A673 (cell line): ENCODE results near the gene FHIT. TPM values are rescaled to one million over a fixed set of nuclear protein-coding genes. Genes with fewer than 3 reads are reported as not detected.

Experiments
- BruUV-seq: library from RNA; stranded (reverse); fragments of 400-500 nt; replicated peaks from 2 replicates; lab custom pipeline; 2021; lab: Mats Ljungman, UMichigan
- CTCF ChIA-PET: fragments of 300-600 bp; sonication (Branson Sonifier 250); formaldehyde crosslinking; loops from one replicate; lab custom pipeline; 2022; ENCODE audit warnings: antibody characterized with exemption; lab: Charles Lee
- POLR2A ChIA-PET: fragments of 300-600 bp; sonication (Branson Sonifier 250); formaldehyde crosslinking; loops from one replicate; lab custom pipeline; 2022; ENCODE audit warnings: antibody characterized with exemption; ENCODE audit not compliant: low non-redundant PET; lab: Charles Lee
- DNase-seq: peaks from one replicate; pipeline ENCODE4 v3.0.0-alpha.2; 2015; ENCODE audit warnings: low spot score
- H3K27ac ChIP-seq: fragments of 200-600 bp; sonication (generic); 2 replicates; pipeline ENCODE4 v1.5.1; 2016; ENCODE audit warnings: mixed run types, low read depth, mild to moderate bottlenecking, mixed read lengths, antibody characterized with exemption, low read length; ENCODE audit not compliant: poor library complexity, severe bottlenecking
- H3K27me3 ChIP-seq: fragments of 200-600 bp; sonication (generic); replicated peaks from 2 replicates; pipeline ENCODE4 v1.6.1; 2017; ENCODE audit warnings: mixed run types, low read depth, mild to moderate bottlenecking, mixed read lengths, antibody characterized with exemption, low read length; ENCODE audit not compliant: insufficient read depth, poor library complexity
- H3K36me3 ChIP-seq: fragments of 200-600 bp; sonication (generic); 2 replicates; pipeline ENCODE4 v1.6.1; 2016; ENCODE audit warnings: mixed run types, mild to moderate bottlenecking, mixed read lengths, antibody characterized with exemption, low read length; ENCODE audit not compliant: insufficient read depth, poor library complexity, severe bottlenecking
- H3K4me1 ChIP-seq: fragments of 200-600 bp; sonication (generic); 2 replicates; pipeline ENCODE4 v1.6.1; 2017; ENCODE audit warnings: mixed run types, mild to moderate bottlenecking, mixed read lengths, antibody characterized with exemption, low read length; ENCODE audit not compliant: insufficient read depth, poor library complexity, severe bottlenecking
- H3K4me3 ChIP-seq: fragments of 200-600 bp; sonication (generic); 2 replicates; pipeline ENCODE4 v1.5.1; 2016; ENCODE audit warnings: low read depth, mixed run types, mild to moderate bottlenecking, mixed read lengths, low read length; ENCODE audit not compliant: poor library complexity, severe bottlenecking
- H3K9me3 ChIP-seq: fragments of 200-600 bp; sonication (generic); 2 replicates; pipeline ENCODE4 v1.6.1; 2016; ENCODE audit warnings: mixed run types, low read depth, mild to moderate bottlenecking, mixed read lengths, antibody characterized with exemption, low read length; ENCODE audit not compliant: poor library complexity, severe bottlenecking
- EZH2 ChIP-seq: fragments of 200-600 bp; sonication (generic); IDR thresholded peaks from 2 replicates; pipeline ENCODE4 v1.6.1; 2017; ENCODE audit warnings: borderline replicate concordance, low read depth, mild to moderate bottlenecking, mixed read lengths, antibody characterized with exemption, low read length; ENCODE audit not compliant: poor library complexity, severe bottlenecking
- intact Hi-C: fragments of 100-400 bp; cut with micrococcal nuclease; formaldehyde crosslinking; loops from one replicate; pipeline ENCODE4 v1.10.0; 2022; ENCODE audit not compliant: unreplicated experiment
- total RNA-seq: library from RNA; stranded (reverse); gene quantifications from 2 replicates; pipeline ENCODE4 v1.2.3, GENCODE V29; 2021
- TF ChIP-seq, protein P1 (sequence below): fragments of 300-800, 200-600 bp; sonication (generic); conservative IDR thresholded peaks from 2 replicates; pipeline ENCODE4 v1.5.1; 2017; ENCODE audit warnings: low read depth, mild to moderate bottlenecking, antibody characterized with exemption, low read length, moderate library complexity, mixed read lengths

Gene FHIT
- total RNA-seq, 1 experiment from 2014 or later, result not detected

DNA sequence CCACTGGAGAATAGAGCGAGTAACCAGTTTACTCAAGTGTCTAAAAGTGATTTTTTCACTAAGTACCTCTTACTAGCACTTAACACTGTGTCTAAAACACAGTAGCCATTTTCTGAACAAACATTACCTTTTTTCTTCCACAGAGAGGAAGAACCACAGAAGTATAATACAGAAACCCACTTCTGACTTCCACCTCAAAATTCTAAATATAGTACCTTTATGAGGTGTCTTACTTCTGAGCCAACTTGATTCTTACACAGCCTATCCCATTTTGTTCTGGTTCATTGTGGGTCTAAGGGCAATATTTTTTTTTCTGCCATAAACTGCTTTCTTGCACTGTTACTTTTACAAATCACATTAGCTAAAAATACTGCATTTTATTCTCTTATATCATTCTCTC, 821.0 kb downstream of the FHIT start:
- intact Hi-C loops, result no loop called here
- TF ChIP-seq, protein P1, sequence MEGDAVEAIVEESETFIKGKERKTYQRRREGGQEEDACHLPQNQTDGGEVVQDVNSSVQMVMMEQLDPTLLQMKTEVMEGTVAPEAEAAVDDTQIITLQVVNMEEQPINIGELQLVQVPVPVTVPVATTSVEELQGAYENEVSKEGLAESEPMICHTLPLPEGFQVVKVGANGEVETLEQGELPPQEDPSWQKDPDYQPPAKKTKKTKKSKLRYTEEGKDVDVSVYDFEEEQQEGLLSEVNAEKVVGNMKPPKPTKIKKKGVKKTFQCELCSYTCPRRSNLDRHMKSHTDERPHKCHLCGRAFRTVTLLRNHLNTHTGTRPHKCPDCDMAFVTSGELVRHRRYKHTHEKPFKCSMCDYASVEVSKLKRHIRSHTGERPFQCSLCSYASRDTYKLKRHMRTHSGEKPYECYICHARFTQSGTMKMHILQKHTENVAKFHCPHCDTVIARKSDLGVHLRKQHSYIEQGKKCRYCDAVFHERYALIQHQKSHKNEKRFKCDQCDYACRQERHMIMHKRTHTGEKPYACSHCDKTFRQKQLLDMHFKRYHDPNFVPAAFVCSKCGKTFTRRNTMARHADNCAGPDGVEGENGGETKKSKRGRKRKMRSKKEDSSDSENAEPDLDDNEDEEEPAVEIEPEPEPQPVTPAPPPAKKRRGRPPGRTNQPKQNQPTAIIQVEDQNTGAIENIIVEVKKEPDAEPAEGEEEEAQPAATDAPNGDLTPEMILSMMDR, result no peak
- no peak for TF ChIP-seq EZH2
- Histone ChIP-seq H3K36me3 (no peaks in the 10 kb centered on the region), H3K4me3 (no peak overlapping the region), H3K27ac (no peak overlapping the region), H3K9me3 (no peaks in the 10 kb centered on the region), H3K27me3 (no peaks in the 10 kb centered on the region), H3K4me1 (no peaks in the 10 kb centered on the region)
- ChIA-PET CTCF (no interaction called here), POLR2A (no interaction called here)
- BruUV-seq, result no TSS peak
- no peak for DNase-seq

- POLR2A ChIA-PET, result no interaction called here
- intact Hi-C loops, result no loop called here
- BruUV-seq, result no TSS peak
- Histone ChIP-seq H3K4me3 (no peak overlapping the region), H3K27me3 (no peaks in the 10 kb centered on the region), H3K36me3 (no peaks in the 10 kb centered on the region), H3K4me1 (no peaks in the 10 kb centered on the region), H3K27ac (no peak overlapping the region), H3K9me3 (no peaks in the 10 kb centered on the region)
- no peak for DNase-seq
- TF ChIP-seq, protein P1, result no peak
- TF ChIP-seq EZH2, result no peak
- CTCF ChIA-PET, result no interaction called here
Measured at GRCh38 chr3:60427109-60427508, 824.1 kb downstream of the FHIT start.

GRCh38 chr3:60424942-60425341, 826.3 kb downstream of the FHIT start:
- H3K4me3 ChIP-seq, result no peak overlapping the region
- CTCF ChIA-PET, result no interaction called here
- no peaks in the 10 kb centered on the region for H3K9me3 ChIP-seq
- H3K27ac ChIP-seq, result no peak overlapping the region
- H3K36me3 ChIP-seq, result no peaks in the 10 kb centered on the region
- POLR2A ChIA-PET, result no interaction called here
- intact Hi-C loops, result no loop called here
- BruUV-seq, result no TSS peak
- H3K4me1 ChIP-seq, result no peaks in the 10 kb centered on the region
- no peak for DNase-seq
- TF ChIP-seq, protein P1, result no peak
- TF ChIP-seq EZH2, result no peak
- H3K27me3 ChIP-seq, result no peaks in the 10 kb centered on the region
